Measurements from ENCODE around the gene AKR1C1.
"Not testable (repeated sequence)": the region's sequence is repeated elsewhere in the genome, so short reads cannot be mapped to it uniquely, and the experiment has no call there.

The AKR1C1 gene

DNA sequence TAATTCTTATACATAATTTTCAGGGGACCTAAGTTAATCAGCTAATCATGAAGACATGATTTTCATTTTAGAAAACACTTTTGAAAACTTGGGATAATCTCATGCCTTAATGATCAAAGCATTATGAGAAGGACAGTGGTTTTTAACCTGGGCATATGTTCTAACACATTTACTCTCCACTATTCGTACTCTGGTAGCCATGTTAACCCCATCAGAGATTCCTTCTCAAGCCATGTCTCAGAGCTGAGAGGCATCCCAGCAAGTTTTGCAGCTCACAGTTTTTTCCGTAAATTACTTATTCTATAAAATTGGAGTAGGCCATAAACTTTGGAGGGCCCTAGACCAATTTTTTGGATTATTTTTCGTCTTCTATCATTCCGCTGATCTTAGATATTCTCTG, 15.7 kb downstream of the AKR1C1 start:
- DNase-seq, result no peak
- in situ Hi-C loops (cut with MboI; ENCODE audit: low pct_unique_long_range_greater_than_20kb, low sequenced_read_pairs), result no loop called here

DNA sequence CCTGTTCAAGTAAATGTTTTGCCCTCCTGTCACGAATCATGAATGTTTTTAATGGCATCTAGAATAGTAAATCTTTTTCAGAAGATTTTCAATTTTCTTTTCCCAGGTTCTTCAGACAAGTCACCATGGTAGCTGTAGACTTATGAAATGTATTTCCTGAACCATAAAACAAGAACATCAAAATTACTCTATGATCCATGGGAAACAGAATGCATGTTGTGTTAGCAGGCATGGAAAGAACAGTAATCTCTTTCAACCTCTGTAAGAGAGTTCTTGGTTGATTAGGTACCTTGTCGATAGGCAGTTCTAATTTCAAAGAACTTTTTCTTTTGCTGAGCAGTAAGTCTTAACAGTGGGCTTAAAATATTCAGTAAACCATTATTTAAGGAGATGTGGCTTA, 17.6 kb downstream of the AKR1C1 start:
- in situ Hi-C loops (cut with MboI; ENCODE audit: low pct_unique_long_range_greater_than_20kb, low sequenced_read_pairs), result no loop called here
- DNase-seq, result no peak

DNA sequence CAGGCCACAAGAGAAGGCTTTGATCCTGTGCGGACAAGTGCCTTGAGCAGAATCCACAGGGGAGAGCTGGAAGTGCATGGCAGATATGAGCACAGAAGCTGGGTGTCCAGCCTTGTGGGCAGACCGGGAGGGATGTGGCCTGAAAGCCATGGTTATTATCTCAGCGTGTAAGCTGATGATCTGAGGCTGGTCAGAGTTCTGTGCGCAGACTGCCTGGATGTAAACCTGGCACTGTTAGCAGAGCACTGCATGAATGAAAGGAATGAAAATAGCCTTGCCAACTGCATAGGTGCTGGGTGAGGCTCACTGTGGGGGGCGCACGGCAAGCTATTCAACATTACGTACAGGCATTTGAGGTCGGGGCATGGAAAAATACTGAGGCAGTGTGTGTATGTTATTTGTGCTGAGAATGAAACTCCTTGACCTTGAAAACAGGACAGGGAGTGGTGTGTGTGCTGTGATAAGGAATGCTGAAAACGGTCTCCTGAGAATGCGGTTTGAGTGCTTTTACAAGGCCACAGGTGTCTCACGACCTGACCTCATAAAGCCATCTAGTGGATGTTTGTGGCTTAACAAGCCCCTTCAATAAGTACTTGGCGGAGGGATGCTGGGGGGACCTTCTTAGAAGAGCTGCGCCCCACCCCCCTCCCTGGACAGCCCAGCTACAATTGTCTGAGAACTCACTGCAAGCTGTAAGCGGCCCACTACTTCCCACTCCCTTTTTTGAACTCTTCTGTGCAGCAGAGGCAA, 18.7 kb downstream of the AKR1C1 start:
- DNase-seq, result peak; percentile 41
- in situ Hi-C loops (cut with MboI; ENCODE audit: low pct_unique_long_range_greater_than_20kb, low sequenced_read_pairs), result no loop called here

DNA sequence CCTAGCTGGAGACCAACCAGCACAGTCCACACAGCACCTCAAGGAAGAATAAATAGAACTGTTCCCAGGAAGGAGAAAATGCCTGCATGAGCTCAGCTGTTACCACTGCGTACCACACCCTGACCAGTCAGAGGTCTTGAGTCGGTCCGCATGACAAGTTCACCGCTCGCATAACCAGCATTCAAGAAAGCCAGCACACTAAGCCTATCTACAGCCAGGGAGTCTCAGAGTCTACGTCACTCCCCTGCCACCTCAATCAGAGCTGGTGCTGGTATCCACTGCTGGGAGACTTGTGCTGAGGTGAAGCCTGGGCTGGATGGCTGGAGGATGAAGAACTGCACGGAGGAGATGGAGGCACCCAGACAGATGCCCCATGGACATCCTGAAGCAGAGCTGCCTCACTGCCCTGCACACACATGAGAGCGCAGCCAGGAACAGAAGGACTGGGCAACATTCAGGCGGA, 19.6 kb downstream of the AKR1C1 start:
- in situ Hi-C loops (cut with MboI; ENCODE audit: low pct_unique_long_range_greater_than_20kb, low sequenced_read_pairs), result no loop called here
- no peak for DNase-seq

DNA sequence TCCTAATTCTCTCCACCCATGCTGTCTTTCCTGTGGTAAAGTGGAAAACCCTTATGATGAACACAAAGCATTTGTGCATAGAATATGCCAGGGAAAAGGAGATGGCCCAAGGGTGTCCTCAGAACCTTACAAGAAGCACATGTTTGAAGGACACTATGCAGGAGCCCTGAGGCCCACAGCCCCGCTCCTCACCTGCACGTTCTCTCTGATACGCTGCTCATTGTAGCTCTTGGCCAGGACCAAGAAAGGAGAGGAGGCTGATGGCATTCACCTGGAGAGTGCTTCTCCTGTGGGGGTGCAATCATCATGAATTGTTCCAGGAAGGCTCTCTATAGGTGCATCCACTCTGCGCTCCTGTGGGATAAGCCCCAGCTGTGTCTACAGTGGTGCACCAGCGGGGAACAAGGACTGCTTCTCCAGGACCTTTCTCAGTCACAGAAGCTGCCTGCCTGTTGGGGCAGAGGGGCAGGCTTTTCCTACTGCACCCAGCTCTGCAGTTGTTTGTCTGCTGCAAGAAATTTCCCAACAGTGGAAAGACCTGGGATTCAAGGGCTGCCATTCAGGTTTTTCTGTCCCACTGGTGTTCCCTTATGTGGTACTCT, 20.5 kb downstream of the AKR1C1 start:
- DNase-seq, result no peak
- in situ Hi-C loops (cut with MboI; ENCODE audit: low pct_unique_long_range_greater_than_20kb, low sequenced_read_pairs), result no loop called here

DNA sequence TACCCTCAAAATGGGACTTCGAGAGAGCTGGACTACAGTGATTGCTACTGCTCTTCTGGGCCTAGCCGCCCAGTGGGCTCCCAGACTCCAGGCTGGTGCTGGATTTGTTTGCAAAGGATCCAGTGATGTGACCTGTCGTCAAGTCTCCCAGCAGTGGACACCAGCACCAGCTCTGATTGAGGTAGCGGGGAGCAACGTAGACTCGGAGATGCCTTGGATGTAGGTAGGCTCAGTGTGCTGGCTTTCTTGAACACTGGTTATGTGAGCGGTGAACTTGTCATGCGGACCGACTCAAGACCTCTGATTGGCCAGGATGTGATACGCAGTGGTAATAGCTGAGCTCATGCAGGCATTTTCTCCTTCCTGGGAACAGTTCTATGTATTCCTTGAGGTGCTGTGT, 21.0 kb downstream of the AKR1C1 start:
- no peak for DNase-seq
- in situ Hi-C loops (cut with MboI; ENCODE audit: low pct_unique_long_range_greater_than_20kb, low sequenced_read_pairs), result no loop called here

DNA sequence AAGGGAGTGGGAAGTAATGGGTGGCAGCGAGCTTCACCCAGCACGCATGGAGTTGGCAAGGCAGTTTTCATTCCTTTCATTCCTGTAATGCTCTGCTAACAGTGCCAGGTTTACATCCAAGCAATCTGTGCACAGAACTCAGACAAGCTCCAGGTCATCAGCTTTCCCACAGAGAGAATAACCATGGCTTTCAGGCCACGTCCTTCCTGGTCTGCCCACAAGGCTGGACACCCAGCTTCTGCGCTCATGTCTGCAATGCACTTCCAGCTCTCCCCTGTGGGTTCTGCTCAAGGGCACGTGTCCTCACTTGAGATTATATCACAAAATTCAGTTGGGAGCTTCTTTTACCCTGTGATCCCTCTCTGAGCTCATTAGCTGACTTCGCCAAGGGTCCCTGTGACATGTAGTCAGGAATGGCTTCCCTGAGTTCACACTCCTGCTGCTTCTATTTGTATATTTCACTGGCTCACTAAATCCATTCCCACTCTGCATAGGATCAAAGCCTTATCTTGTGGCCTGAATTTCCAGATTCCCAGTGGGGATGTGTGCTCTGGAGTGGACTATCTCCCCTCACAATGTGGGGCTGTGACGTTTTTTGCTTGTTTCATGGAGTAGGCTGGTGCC, 21.9 kb downstream of the AKR1C1 start:
- in situ Hi-C loops (cut with MboI; ENCODE audit: low pct_unique_long_range_greater_than_20kb, low sequenced_read_pairs), result no loop called here
- no peak for DNase-seq

DNA sequence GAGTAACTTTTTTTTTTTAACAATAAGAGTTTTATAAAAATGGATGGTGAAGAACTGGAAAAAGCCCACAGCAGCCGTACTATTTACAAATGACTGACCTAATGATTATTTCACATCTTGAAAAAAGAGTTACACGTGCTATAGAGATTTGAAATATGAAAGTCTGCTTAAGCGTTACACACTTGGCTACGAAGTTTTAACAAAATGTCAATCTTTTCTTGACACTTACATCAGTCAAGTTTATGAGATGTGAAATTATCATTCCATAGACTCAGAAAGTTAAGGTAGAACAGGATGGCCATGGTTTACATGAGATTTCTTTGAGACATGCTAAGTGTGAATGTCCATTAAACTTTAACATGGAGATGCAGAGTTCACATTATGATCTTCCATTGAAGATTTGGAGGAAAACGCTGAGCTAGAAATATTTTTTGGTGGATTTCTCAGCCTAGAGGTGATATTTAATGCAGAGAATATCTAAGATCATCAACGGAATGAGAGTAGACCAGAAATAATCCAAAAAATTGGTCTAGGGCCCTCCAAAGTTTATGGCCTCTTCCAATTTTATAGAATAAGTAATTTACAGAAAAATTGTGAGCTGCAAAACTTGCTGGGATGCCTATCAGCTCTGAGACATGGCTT, 24.9 kb downstream of the AKR1C1 start:
- DNase-seq; in situ Hi-C loops (cut with MboI; ENCODE audit: low pct_unique_long_range_greater_than_20kb, low sequenced_read_pairs): not testable (repeated sequence)

DNA sequence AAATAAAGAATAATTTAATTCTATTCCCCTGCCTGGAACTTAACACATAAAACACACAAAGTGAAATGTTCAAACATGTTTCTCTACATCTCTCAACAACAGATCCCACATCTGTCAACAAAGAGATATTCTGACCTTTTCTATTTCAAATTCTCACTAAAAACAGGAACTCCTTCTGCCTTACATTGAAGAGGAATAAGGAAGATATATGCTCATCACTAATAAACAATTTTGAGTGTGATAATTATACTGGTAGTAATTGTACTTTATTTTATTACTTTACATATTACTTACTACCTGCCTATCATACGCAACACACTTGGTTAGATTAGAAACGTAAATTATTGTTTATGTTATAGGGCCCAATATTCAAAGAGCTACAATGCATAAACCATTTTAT, 27.0 kb downstream of the AKR1C1 start:
- DNase-seq, result no peak
- in situ Hi-C loops (cut with MboI; ENCODE audit: low pct_unique_long_range_greater_than_20kb, low sequenced_read_pairs), result no loop called here

DNA sequence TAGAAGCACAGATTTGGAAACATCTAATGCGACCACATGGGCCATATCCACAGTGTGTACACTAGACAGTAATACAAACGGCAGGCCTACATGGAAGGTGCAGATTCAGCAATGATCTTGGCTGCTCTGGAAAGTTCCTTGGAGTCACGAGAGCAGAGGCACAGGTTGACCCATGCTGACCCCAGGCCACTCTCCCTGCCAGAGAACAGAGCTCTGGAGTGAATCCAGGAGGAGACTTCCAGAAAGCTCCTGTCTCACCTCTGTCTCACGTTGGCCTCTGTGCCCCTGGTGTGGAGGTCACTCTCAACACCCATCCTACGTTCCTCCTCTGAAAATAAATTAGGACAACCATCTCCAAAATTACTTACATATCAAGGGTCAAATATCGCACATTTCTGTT, 28.2 kb downstream of the AKR1C1 start:
- DNase-seq; in situ Hi-C loops (cut with MboI; ENCODE audit: low pct_unique_long_range_greater_than_20kb, low sequenced_read_pairs): not testable (repeated sequence)

DNA sequence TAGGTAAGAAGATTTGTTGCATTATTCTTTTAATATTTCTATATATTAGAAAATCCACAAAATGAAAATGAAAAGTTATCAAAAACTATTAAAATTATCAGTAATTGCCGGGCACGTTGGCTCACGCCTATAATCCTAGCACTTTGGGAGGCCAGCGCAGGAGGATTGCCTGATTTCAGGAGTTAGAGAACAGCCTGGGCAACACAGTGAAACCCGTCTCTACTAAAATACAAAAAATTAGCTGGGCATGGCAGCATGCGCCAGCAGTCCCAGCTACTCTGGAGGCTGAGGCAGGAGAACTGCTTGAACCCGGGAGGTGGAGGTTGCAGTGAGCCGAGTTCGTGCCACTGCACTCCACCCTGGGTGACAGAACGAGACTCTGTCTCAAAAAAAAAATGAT, 29.3 kb downstream of the AKR1C1 start:
- in situ Hi-C loops (cut with MboI; ENCODE audit: low pct_unique_long_range_greater_than_20kb, low sequenced_read_pairs); DNase-seq: not testable (repeated sequence)

DNA sequence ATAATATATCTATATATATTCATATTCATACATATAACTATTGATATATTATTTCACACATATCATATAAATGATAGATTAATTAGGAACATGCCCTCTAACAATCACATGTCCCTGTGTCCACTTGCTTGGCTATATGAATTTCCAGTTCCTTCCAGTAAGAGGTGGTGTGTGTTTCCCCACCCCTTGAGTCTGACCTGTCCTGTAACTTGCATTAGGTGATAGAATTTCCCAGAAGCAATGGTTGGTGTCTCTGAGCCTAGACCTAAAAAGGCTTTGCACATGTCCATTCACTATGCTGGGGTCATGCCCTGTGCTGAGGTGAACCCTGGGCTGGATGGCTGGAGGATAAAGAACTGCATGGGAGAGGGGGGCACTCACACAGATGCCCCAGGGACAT, 31.0 kb downstream of the AKR1C1 start:
- DNase-seq; in situ Hi-C loops (cut with MboI; ENCODE audit: low pct_unique_long_range_greater_than_20kb, low sequenced_read_pairs): not testable (repeated sequence)

DNA sequence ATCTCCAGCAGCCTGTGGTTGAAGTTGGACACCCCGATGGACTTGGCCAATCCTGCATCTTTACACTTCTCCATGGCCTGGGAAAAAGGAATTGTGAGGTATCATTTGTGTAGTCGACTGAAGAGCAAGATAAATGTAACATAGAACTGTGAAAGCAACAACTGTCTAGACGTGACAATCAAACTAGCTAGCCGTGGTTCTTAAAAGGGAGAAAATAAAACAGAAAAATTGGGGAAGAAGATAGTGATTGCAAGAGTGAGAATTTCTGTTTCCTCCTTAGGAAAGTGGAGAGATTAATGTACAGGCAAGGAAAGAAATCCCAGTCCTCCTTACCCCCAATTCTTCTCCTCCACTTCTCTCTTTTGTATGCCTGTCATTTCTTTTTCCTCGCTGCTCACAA, 35.5 kb downstream of the AKR1C1 start:
- DNase-seq, result no peak
- in situ Hi-C loops (cut with MboI; ENCODE audit: low pct_unique_long_range_greater_than_20kb, low sequenced_read_pairs), result no loop called here

DNA sequence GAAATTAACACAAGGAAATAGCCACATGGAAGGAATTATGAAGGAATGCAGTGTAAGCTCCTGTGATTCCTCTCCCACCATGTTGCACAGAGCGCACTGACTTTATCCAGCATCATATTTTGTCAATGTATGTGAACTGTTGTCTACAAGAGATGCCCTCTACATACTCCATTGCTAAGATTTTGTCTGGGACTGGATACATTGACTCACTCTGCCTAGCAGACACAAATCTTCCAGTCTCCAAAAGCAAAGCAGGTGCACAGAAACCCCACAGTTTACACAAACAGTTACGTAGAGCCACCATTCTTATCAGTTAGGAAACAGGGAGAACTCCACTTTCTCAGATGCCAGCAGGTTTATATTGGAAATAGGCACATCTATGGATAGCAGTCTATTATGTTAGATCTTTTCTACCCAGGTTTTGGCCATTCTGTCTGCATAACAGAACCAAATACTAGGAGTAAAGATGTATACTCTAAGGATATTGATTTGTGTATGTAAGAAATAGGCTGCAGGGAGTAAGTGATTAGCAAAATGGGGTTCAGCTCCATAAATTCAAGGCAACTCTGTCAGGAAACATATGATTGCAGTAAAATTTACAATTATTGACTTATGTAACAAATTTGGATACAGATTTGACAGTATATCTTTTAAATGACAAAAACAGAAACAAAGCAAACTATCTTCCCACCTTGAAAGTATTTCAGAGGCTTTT, 39.0 kb downstream of the AKR1C1 start:
- in situ Hi-C loops (cut with MboI; ENCODE audit: low pct_unique_long_range_greater_than_20kb, low sequenced_read_pairs), result no loop called here
- no peak for DNase-seq

DNA sequence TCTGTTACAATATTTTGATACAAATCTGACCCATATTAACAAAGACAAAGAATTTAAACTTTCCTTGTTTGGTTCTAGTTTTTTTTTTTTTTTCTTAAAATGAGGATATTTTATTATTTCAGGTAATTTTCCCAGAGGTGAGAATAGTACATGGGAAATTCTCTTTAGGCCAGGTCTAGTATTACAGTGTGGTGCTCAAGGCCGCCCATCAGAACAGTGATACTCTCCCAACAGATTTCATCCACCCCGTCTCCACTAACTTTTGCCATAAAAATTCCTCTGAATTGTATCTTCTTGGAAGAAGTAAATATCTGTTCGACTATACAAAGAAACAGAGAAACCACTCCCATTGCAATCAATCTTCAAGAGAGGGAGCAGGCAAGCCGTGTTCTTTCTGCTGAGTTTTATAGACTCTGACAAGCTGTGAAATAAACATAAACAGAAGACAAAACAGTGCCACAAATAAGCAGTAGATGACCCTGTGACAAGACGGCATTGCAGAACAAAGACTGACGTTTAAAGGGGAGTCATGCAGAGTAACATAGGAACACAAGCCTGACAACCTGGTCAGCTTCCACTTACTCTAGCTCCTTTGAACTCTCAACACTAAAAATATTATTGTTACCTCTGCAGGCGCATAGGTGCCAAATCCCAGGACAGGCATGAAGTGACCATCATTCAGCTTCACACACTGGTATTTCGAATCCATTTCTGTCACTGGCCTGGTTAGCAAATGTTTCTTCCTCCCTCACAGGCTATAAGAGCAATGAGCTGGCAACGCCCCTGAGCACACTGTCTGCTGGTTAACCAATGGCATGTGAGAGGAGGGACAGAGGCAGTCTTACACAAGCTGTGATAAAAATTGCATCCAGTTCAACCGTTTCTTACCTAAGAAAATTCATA, 40.2 kb downstream of the AKR1C1 start, which contains the start of gene AKR1C2:
TSS of gene AKR1C2 (minus strand) at position 731 of the 903 bp plus-strand sequence. CDS start at position 709, 22 bp downstream.
- DNase-seq; in situ Hi-C loops (cut with MboI; ENCODE audit: low pct_unique_long_range_greater_than_20kb, low sequenced_read_pairs): not testable (repeated sequence)

DNA sequence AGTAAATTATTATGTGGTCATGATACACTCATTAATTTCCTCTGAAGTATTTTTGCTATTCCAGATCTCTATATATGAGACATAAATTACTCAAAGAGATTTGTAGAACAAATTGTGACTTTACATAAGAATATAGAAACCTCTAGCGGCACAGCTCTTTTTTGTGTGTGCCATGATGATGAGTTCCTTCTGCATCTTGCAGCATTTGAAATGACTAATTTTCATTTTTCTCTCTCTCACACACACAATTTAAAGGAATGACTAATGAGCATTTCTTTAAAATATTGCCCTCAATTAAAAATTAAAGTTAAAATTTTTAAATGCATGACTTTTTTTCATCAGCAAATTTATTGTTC, 40.8 kb downstream of the AKR1C1 start:
- in situ Hi-C loops (cut with MboI; ENCODE audit: low pct_unique_long_range_greater_than_20kb, low sequenced_read_pairs); DNase-seq: not testable (repeated sequence)

DNA sequence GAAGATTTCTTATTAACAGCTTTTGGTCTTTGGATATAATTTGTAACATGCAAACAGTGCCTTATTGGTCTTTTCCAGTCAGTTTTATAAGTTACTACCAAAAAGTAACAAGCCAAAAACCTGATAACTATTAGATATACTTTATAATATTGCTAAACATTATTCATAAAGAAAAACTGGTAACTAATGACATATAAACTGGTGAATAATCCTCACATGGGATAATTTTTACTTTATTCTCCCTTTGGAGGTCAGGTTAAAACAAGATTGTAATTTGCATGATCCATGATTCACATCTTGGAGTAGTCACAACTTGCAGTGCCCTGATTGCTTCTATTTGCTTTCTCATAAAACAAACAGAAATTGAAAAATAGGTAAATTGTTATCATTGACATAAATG, 41.3 kb downstream of the AKR1C1 start:
- DNase-seq; in situ Hi-C loops (cut with MboI; ENCODE audit: low pct_unique_long_range_greater_than_20kb, low sequenced_read_pairs): not testable (repeated sequence)

DNA sequence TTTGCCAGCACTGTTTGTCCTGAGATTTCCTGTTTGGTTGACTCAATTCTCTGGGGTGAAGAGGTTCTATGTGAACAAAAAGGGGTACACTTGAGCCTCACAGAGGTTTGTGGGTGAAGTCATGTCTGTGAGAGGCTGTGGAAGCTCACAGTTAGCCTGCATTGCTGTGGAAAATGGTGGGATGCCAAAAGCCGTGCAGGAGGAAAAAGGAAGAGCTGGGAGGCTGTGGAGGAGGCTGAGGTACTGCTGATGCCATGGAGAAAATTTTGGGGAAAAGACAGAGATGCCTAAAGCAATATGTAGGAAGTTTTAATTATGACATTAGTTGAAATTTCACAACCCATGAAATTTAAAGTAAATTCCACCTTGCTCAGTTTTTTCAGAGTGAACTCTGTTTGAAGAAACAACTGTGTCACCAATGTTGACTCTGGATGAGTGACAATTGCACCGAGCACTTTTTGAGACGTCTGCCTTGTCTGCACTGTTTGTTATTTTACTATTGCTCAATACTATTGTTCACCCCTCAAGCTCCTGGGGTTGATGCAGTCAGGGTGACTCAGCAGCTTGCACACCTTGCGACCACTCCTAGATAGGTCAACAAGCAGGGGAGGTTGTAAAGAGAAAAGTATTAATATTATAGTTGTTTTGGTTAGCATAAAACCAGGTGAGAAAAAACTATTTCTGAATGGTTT, 45.8 kb downstream of the AKR1C1 start:
- in situ Hi-C loops (cut with MboI; ENCODE audit: low pct_unique_long_range_greater_than_20kb, low sequenced_read_pairs); DNase-seq: not testable (repeated sequence)
